Astrocyte (in vitro differentiated cells and primary cell): ENCODE measurements around the gene STON1.

Experiments
- EZH2 ChIP-seq: IDR thresholded peaks from 2 replicates; pipeline ENCODE4 v1.6.1; 2012; ENCODE audit warnings: mild to moderate bottlenecking, low read length, inconsistent platforms; ENCODE audit not compliant: insufficient read depth
- TF ChIP-seq, protein P1 (sequence below): IDR thresholded peaks from 2 replicates; pipeline ENCODE4 v1.5.1; 2011; ENCODE audit warnings: low read depth, mild to moderate bottlenecking, inconsistent platforms, low read length, moderate library complexity; ENCODE audit not compliant: insufficient read depth

DNA sequence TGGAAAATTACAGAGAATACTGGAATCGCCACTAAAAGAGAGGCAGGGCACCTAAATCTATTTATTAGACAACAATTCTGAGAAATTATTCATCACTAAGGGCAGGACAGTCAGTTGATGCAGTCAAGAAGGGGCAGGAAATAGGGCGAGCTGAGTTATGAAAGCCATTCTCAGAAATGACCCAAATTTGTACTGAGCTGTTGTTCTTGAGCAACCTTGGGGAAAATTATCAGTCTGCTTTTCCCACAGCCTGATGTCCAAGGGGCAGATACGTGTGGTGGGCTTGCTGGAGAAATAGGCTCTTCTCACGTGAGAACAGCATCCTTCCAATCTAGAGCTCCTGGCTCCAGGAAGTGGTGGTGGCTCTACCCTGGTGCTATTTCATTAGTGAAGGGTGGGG, 38.6 kb downstream of the STON1 start:
- TF ChIP-seq, protein P1, sequence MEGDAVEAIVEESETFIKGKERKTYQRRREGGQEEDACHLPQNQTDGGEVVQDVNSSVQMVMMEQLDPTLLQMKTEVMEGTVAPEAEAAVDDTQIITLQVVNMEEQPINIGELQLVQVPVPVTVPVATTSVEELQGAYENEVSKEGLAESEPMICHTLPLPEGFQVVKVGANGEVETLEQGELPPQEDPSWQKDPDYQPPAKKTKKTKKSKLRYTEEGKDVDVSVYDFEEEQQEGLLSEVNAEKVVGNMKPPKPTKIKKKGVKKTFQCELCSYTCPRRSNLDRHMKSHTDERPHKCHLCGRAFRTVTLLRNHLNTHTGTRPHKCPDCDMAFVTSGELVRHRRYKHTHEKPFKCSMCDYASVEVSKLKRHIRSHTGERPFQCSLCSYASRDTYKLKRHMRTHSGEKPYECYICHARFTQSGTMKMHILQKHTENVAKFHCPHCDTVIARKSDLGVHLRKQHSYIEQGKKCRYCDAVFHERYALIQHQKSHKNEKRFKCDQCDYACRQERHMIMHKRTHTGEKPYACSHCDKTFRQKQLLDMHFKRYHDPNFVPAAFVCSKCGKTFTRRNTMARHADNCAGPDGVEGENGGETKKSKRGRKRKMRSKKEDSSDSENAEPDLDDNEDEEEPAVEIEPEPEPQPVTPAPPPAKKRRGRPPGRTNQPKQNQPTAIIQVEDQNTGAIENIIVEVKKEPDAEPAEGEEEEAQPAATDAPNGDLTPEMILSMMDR = no peak
- no peak for TF ChIP-seq EZH2
